COR-L47 (cell line): ENCODE results near the gene TUBG1.
"Not testable (repeated sequence)": the region's sequence is repeated elsewhere in the genome, so short reads cannot be mapped to it uniquely, and the experiment has no call there.

Experiments
- DNase-seq: peaks from one replicate; lab custom pipeline; 2025; lab: John Stamatoyannopoulos, UW

TUBG1 gene

DNA sequence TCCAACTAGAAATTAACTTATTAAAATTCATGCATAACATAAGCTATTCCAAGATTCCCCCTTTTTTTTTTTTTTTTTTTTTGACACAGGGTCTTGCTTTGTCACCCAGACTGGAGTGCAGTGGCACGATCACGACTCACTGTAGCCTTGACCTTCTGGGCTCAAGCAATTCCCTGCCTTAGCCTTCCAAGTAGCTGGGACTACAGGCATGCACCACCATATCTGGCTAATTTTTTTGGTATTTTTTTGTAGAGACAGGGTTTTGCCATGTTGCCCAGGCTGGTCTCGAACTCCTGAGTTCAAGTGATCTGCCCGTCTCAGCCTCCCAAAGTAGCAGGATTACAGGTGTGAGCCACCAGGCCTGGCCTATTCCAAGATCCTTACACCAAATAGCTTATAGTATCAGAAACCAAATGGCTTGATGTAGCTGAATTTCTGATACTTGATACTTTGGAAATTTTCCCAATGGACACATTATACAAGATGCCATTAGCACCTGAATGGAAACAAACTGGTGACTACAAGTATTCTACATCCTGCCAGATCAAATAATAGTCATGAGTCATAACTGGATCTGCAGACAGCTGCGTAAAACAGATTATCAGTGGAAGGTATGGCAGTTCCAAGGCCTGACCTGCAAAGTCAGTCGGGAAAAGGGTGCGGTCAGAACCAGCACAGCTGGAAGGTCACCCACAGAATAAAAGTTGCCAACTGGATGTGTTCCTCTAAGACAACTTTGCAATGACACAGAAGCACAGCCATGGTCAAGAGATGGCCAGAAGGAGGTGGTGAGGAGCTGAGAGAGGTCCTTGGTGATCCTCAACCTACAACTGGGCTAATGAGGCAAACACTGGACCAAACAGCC is 14.5 kb downstream of the TUBG1 start:
- DNase-seq, result no peak

DNA sequence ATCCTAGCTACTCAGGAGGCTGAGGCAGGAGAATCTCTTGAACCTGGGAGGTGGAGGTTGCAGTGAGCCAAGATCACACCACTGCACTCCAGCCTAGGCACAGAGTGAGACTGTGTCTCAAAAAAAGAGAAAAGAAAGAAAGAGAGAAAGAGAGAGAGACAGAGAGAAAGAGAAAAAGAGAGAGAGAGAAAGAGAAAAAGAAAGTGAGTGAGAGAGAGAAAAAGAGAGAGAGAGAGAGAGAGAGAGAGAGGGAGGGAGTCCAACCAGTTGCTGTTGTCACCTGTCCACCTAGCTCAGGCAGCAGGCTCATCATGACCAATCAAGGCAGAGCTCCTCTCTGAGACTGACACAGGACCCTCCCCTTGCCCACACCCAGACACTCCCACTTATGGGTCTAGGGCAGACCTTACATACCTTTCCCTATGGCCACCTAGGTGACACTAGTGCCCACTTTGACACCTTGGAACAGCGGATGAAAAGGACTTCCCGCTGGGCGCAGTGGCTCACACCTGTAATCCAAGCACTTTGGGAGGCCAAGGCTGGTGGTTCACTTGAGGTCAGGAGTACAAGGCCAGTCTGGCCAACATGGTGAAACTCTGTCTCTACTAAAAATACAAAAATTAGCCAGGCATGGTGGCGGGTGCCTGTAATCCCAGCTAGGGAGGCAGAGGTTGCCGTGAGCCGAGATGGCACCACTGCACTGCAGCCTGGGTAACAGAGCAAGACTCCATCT is 17.7 kb downstream of the TUBG1 start:
- not testable (repeated sequence) for DNase-seq

DNA sequence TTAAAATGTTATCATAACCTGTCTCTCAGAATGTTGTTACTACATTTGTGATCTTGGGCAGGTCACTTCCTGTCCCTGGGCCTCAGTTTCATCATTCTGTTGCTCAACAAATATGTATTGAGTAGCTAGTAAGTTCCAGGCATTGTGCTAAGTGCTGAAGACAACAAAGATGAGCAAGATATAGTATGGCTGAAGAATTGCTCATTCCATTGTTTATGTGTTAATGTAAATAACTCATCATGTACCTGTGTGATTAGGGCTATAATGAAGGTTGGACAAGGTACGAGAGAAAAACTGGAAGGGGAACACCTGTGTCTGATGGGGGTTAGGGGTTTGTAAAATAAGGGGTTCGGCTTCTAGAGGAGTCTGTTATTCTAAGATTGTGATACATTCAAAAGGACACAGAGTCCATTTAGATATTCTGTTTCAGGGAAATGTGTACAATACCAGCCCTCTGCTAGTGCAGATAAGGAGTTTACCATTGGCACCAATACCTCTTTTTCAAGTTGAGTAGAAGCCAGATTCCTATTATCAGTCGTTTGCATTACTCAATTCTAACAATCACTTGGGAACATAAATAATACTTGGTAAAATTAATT is 20.0 kb downstream of the TUBG1 start:
- DNase-seq, result no peak

DNA sequence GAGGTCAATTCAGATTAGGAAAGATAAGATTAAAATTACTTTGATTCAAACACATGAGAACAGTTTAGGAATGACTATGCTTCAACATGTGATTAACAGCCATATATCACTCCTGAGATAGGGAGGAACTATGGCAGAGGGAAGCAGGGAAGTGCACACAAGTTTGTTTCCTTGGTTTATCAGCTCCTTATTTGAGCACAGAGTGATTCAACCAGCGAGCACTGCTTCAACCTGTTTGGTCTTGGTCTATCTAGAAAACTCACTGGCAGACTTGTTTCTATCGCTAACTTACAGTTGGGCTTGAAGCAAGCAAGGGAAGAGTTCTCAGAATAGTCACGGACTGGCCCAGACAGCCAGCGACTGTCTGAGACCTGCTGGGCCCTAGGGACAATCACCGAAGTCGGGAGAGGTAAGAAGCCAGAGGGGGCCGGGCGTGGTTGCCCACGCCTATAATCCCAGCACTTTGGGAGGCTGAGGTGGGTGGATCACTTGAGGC is 23.5 kb downstream of the TUBG1 start:
- DNase-seq, result no peak

DNA sequence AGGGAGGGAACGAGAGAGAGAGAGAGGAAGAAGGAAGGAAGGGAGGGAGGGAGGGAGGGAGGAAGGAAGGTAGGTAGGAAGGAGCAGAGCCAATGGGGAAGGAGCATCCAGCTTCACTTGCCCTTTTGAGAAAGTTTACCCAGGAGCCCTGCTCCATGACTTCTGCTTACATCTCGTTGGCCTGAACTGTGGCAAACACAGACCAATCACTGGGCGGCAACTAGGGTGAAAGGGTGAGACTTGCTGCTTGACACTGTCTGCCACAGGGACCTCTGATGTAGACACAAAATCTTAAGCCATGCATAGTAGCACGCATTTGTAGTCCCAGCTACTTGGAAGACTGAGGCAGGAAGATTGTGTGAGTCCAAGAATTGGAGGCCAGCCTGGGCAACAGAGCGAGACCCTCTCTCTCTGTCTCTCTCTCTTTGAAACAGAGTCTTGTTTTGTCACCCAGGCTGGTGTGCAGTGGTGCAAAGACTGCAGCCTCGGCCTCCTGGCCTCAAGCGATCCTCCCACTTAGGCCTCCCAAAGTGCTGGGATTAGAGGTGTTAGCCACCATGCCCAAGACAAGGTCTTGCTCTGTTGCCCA is 30.1 kb downstream of the TUBG1 start:
- DNase-seq, result no peak

DNA sequence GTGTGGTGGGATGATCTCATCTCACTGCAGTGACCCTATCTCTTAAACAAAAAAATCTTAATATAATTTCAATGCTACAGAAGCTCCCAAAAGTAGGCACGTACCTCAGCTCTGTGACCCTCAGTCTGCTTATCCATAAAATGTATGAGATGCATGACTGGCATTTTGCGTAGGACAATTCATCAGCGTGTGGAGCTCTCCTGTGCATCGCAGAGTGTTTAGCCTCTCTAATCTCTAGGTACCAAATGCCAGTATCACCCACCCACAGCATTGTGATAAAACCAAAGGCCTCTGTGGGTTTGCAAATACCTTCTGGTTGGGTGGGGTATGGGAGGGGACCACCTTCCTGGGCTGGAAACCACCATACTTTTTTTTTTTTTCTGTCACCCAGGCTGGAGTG is 30.6 kb downstream of the TUBG1 start:
- DNase-seq, result no peak

DNA sequence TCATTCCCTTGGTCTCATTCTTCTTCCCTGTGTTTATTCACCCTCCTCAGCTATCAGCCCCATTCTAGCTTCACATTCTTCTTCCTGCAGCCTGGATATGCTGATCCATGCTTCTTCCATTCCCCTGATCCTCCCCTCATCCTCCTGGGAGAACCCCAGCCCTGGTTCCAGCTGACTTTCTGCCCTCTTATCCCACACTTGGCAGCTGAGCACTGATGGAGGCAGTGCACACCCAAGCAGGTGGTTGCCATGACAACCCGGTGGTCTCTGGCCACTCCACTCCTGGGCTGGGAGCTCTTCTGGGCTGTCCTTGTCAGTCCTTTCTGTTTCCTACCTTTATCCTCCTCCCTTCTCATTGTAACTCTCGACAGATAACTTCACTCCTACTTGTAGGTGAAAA is 32.9 kb downstream of the TUBG1 start:
- no peak for DNase-seq

DNA sequence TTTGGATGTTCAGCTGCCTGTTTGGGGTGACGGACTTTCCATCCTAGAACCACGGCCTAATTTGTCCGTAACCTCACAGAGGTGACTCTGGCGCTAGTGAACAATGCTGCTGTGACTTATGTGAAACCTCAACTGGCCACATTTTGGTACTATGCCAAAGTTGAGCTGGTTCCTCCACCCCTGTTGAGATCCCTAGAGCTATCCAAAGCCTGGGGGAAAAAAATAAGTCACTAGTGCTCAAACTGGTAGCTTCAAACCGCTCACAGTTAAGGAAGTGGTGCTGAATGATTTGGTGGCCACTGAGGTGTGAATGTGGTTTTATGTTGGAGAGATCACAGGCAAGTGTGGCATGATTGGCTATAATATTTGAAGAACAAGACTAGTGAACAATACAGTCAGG is 38.3 kb downstream of the TUBG1 start:
- DNase-seq, result no peak

DNA sequence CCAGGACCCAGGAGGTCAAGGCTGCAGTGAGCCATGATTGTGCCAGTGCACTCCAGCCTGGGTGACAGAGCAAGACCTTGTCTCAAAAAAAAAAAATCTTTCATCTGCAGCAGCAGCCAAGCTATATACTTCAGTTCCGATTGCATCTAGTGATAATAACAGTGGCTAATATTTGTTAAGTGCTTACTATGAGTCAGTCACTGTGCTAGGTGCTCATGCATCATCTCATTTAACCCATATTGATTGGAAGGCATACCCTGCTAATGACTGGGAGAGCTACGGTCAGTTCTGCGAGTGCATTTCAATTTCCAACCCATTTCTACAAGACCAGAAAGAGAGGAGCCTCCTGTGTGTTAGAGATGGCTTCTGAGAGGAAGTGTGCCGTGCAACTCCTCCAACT is 41.9 kb downstream of the TUBG1 start:
- DNase-seq, result no peak

DNA sequence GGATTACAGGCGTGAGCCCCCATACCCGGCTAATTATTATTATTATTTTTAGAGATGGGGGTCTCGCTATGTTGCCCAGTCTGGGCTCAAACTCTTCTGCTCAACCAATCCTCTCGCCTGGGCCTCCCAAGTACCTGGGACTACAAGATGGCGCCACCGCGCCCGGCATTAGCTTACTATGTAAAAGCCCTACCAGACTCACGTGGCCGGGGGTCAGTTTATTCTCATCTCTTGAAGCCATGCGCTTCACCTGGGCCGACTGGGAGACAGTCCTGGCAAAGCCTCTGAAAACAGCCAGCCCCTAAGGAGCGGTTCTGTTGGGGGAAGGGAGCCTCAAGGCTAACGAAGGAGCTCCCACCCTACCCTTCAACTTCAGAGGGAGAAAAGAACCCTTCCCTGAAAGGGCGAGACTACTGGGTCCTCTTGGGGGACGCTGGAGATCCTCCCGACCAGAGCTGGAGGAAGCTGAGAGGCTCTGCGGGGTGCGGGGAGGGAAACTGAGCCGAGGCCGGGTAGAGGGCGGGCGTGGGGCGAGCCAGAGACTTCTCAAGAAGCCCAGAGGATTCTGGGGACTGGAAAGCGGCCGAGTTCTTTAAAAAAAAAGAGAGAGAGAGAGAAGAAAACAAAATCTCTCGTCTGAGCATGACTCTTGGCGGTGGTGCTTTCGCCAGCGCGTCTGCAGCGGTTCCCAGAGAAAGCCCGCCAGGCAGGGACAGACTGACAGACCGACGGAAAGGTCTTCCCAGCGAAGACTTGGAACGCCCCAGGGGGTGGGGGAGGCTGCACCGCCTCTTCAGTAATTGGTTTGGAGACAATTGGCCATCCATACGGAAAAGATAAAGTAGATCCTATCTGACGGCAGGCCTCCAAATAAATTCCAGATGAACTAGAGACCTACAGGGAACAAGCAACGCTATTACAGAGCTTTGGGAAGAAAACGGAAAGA is 44.0 kb downstream of the TUBG1 start:
- no peak for DNase-seq

DNA sequence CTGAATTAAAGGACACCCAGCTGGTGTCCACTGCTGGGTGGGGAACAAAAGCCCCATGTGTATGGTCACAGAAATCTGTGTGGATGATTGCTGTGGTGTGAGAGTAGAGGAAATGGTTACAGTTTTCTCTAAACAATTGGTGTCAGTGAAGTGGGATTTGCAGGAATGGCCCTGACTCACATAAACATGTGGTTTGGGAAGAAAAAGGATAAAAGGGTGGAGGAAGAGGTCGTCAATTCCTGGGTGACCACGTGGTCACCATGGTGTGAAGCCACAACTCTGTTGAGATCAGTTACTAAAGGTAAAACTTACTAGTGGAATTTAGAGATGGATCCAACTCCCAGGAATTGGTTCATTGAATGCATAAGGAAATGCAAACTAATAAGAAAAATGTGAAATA is 46.0 kb downstream of the TUBG1 start:
- no peak for DNase-seq

DNA sequence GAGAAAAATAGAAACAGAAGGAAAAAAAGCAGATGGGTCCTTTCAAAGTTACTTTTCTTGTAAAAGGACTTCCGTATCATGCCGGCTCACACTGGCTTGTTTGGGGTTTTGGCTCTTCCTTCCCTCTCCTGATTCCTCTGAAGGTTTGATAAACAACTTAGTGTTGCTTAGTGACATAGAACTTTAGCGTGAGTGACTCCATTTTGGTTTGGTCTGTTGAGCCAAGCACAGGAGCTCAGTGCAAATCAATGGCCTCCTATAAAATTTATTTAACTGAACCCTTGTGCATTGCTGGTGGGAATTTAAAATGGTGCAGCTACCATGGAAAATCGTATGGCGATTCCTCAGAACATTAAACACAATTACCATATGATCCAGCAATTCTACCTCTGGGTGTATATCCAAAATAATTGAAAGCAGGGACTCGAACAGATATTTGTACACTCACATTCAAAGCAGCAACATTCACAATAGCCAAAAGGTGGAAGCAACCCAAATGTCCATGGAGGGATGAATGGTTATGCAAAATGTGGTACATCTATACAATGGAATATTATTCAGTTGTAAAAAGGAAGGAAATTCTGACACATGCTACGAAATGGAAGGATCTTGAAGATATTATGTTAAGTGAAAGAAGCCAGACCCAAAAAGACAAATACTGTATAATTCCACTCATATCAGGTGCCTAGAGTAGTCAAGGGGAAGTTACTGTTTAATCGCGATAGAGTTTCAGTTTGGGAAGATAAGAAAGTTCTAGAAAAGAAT is 48.5 kb downstream of the TUBG1 start:
- DNase-seq, result no peak

DNA sequence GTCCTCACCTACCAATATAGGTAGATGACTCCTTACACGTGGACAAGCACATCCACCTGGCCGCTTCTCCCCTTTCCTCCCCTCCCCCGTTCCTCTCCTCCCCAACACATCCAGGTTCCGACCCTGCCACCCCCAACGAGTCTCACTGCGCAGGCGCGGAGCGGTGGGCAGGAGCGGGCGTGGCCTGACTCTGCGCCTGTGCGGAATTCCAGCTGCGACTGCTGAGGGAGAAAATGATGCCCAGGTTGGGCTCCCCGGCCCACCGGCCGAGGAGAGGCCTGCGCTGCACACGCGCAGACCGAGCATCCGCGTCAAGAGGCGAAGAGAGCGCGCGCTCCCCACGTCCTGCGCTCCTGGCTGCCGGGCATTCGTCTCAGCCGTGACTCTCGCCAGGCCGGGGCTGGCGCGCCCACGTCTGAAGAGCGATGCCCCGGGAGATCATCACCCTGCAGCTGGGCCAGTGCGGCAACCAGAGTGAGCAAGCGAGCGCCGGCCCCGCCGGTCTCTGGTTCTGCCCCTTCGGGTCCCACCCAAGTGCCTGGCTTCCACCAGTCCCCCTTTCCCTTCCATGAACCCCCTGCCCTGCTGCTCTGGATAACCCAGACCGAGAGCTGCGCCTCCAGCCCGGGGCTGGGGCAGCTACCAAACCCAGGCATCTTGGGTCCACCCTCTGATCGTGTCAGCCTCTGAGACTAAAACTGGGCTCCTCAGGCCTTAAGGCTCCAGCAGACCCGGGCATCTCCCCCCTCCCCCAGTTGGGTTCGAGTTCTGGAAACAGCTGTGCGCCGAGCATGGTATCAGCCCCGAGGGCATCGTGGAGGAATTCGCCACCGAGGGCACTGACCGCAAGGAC is 49.8 kb downstream of the TUBG1 start, which contains the start of gene TUBG2:
Gene TUBG2 (plus strand): TSS at position 206 of the 853 bp plus-strand sequence. CDS start 220 bp downstream, at position 426.
- peak; percentile 94 for DNase-seq

DNA sequence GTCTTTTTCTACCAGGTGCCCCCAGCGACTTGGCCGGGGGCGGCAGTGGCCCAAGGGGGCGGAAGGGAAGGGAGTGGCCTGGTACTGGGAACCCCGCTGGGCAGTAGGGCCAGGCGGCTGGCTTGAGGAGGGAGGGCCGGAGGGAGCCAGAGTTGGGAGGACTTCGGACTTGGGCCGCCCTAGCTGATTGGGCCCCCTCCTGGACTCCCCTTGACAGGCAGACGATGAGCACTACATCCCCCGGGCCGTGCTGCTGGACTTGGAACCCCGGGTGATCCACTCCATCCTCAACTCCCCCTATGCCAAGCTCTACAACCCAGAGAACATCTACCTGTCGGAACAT is 50.4 kb downstream of the TUBG1 start:
- DNase-seq, result not testable (repeated sequence)

DNA sequence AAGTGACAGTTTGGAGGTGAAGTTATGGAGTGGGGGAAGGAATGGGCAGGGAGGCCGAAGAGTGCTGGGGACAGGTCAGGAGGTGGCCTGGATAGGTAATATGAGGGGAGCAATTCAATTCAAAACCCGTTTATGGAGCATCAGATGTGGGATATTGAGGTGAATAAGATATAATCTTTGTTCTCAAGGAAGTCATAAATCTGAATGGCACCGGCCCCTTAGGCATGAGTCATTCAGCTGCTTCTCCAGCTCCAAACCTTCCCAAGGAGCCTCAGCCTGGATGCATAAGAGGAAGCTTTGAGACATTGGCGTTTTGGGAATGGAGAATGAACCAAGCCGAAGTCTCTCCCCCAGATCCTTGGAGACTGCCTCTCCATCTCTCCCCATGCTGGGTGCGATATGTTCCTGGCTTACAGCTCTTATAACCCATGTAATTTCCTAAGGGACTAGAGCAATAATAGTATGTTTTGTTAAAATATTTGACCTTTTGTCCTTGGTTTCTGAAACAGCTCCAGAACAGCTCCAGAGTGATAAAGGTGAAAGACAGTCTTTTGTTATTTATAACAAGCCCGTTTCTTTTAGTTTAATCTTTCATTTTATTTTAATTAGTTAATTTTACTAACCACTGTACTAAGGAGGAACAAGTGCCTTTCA is 51.3 kb downstream of the TUBG1 start:
- no peak for DNase-seq
